Measurements from ENCODE around the gene SPATA31E1.
A peak's percentile ranks its signal among the peaks of the same experiment; 100 is the strongest.
"Not testable (repeated sequence)": the region's sequence is repeated elsewhere in the genome, so short reads cannot be mapped to it uniquely, and the experiment has no call there.

The SPATA31E1 gene

GRCh38 chr9:87909310-87910041 is 26.8 kb downstream of the SPATA31E1 start:
- DNase-seq (ENCODE audit: insufficient read length, low spot score) (no peak), FAIRE-seq (no peak)
- peak; percentile 18 for TF ChIP-seq CTCF (IDR thresholded peaks at IDR 0.05; ENCODE audit: insufficient read depth, missing control alignments)

- TF ChIP-seq CTCF (IDR thresholded peaks at IDR 0.05; ENCODE audit: insufficient read depth, missing control alignments) = no peak
- DNase-seq (ENCODE audit: insufficient read length, low spot score) (no peak), FAIRE-seq (no peak)
Measured at GRCh38 chr9:87910821-87911220, 28.1 kb downstream of the SPATA31E1 start.

GRCh38 chr9:87917662-87918061 is 35.0 kb downstream of the SPATA31E1 start, which contains the start of gene SPATA31C1:
TSS of gene SPATA31C1 (plus strand) at chr9:87917962.
- DNase-seq (ENCODE audit: insufficient read length, low spot score); FAIRE-seq: not testable (repeated sequence)

GRCh38 chr9:87919013-87919412 is 36.3 kb downstream of the SPATA31E1 start:
- FAIRE-seq; DNase-seq (ENCODE audit: insufficient read length, low spot score): not testable (repeated sequence)

GRCh38 chr9:87921561-87921960 is 38.9 kb downstream of the SPATA31E1 start:
- FAIRE-seq = not testable (repeated sequence)

GRCh38 chr9:87923012-87923411 is 40.3 kb downstream of the SPATA31E1 start:
- DNase-seq (ENCODE audit: insufficient read length, low spot score); FAIRE-seq: not testable (repeated sequence)

More at GRCh38 chr9:87921561-87921960, 38.9 kb downstream of the SPATA31E1 start:
- DNase-seq (ENCODE audit: insufficient read length, low spot score) = not testable (repeated sequence)

- FAIRE-seq = not testable (repeated sequence)
Measured at GRCh38 chr9:87924851-87925250, 42.2 kb downstream of the SPATA31E1 start.

GRCh38 chr9:87929152-87929551 is 46.5 kb downstream of the SPATA31E1 start:
- not testable (repeated sequence) for FAIRE-seq; DNase-seq (ENCODE audit: insufficient read length, low spot score)

More at GRCh38 chr9:87924851-87925250, 42.2 kb downstream of the SPATA31E1 start:
- not testable (repeated sequence) for DNase-seq (ENCODE audit: insufficient read length, low spot score)

GRCh38 chr9:87934444-87934843 is 51.8 kb downstream of the SPATA31E1 start:
- not testable (repeated sequence) for DNase-seq (ENCODE audit: insufficient read length, low spot score); FAIRE-seq

GRCh38 chr9:87937352-87937751 is 54.7 kb downstream of the SPATA31E1 start:
- not testable (repeated sequence) for FAIRE-seq

GRCh38 chr9:87937918-87938317 is 55.2 kb downstream of the SPATA31E1 start:
- not testable (repeated sequence) for FAIRE-seq; DNase-seq (ENCODE audit: insufficient read length, low spot score)

More at GRCh38 chr9:87937352-87937751, 54.7 kb downstream of the SPATA31E1 start:
- not testable (repeated sequence) for DNase-seq (ENCODE audit: insufficient read length, low spot score)

- not testable (repeated sequence) for FAIRE-seq; DNase-seq (ENCODE audit: insufficient read length, low spot score)
Measured at GRCh38 chr9:87938336-87938735, 55.7 kb downstream of the SPATA31E1 start.
